Measurements from ENCODE around the gene EXOC4. TPM values are rescaled to one million over a fixed set of nuclear protein-coding genes. Genes with fewer than 3 reads are reported as not detected.
"Not testable (repeated sequence)": the region's sequence is repeated elsewhere in the genome, so short reads cannot be mapped to it uniquely, and the experiment has no call there.

Gene EXOC4
- total RNA-seq, 1 donor from 2014 or later = 94.0 TPM

GRCh38 chr7:133274265-133274664 lies 21.4 kb downstream of the EXOC4 start:
- H3K9me3 Mint-ChIP-seq (ENCODE audit: unreplicated experiment) = no peaks in the 10 kb centered on the region
- peaks cover 10% of the 10 kb centered on the region for H3K36me3 Mint-ChIP-seq (ENCODE audit: low read depth, unreplicated experiment)
- no peak overlapping the region for H3K4me3 Mint-ChIP-seq (ENCODE audit: unreplicated experiment)
- no peak for DNase-seq (ENCODE audit: low spot score)
- H3K4me1 Mint-ChIP-seq (ENCODE audit: unreplicated experiment) = no peaks in the 10 kb centered on the region
- no peak overlapping the region for H3K27ac Mint-ChIP-seq (ENCODE audit: unreplicated experiment)
- no peaks in the 10 kb centered on the region for H3K27me3 Mint-ChIP-seq (ENCODE audit: unreplicated experiment)
- no peak for TF ChIP-seq CTCF (IDR thresholded peaks at IDR 0.05; ENCODE audit: unreplicated experiment)

- H3K27me3 Mint-ChIP-seq (ENCODE audit: unreplicated experiment) = no peaks in the 10 kb centered on the region
- TF ChIP-seq CTCF (IDR thresholded peaks at IDR 0.05; ENCODE audit: unreplicated experiment) = no peak
- DNase-seq (ENCODE audit: low spot score) = no peak
- H3K27ac Mint-ChIP-seq (ENCODE audit: unreplicated experiment) = no peak overlapping the region
- H3K9me3 Mint-ChIP-seq (ENCODE audit: unreplicated experiment) = no peaks in the 10 kb centered on the region
- H3K4me1 Mint-ChIP-seq (ENCODE audit: unreplicated experiment) = no peaks in the 10 kb centered on the region
- peaks cover 10% of the 10 kb centered on the region for H3K36me3 Mint-ChIP-seq (ENCODE audit: low read depth, unreplicated experiment)
- no peak overlapping the region for H3K4me3 Mint-ChIP-seq (ENCODE audit: unreplicated experiment)
Measured at GRCh38 chr7:133275008-133275407, 22.1 kb downstream of the EXOC4 start.

- H3K9me3 Mint-ChIP-seq (ENCODE audit: unreplicated experiment) = no peaks in the 10 kb centered on the region
- peaks cover 10% of the 10 kb centered on the region for H3K36me3 Mint-ChIP-seq (ENCODE audit: low read depth, unreplicated experiment)
- H3K4me1 Mint-ChIP-seq (ENCODE audit: unreplicated experiment) = no peaks in the 10 kb centered on the region
- no peak overlapping the region for H3K4me3 Mint-ChIP-seq (ENCODE audit: unreplicated experiment)
- H3K27ac Mint-ChIP-seq (ENCODE audit: unreplicated experiment) = no peak overlapping the region
- no peak for TF ChIP-seq CTCF (IDR thresholded peaks at IDR 0.05; ENCODE audit: unreplicated experiment)
- DNase-seq (ENCODE audit: low spot score) = no peak
- no peaks in the 10 kb centered on the region for H3K27me3 Mint-ChIP-seq (ENCODE audit: unreplicated experiment)
Measured at GRCh38 chr7:133275446-133276095, 22.7 kb downstream of the EXOC4 start.

GRCh38 chr7:133278975-133279374 lies 26.1 kb downstream of the EXOC4 start:
- DNase-seq (ENCODE audit: low spot score); H3K27me3 Mint-ChIP-seq (ENCODE audit: unreplicated experiment); H3K4me1 Mint-ChIP-seq (ENCODE audit: unreplicated experiment); H3K4me3 Mint-ChIP-seq (ENCODE audit: unreplicated experiment); H3K27ac Mint-ChIP-seq (ENCODE audit: unreplicated experiment); H3K9me3 Mint-ChIP-seq (ENCODE audit: unreplicated experiment): not testable (repeated sequence)
- H3K36me3 Mint-ChIP-seq (ENCODE audit: low read depth, unreplicated experiment) = peaks cover 10% of the 10 kb centered on the region

GRCh38 chr7:133282094-133282493 lies 29.2 kb downstream of the EXOC4 start:
- Mint-ChIP-seq H3K4me3 (ENCODE audit: unreplicated experiment) (no peak overlapping the region), H3K27ac (ENCODE audit: unreplicated experiment) (no peak overlapping the region), H3K36me3 (ENCODE audit: low read depth, unreplicated experiment) (peaks cover 10% of the 10 kb centered on the region), H3K4me1 (ENCODE audit: unreplicated experiment) (peaks cover 9% of the 10 kb centered on the region), H3K9me3 (ENCODE audit: unreplicated experiment) (no peaks in the 10 kb centered on the region), H3K27me3 (ENCODE audit: unreplicated experiment) (peaks cover 2% of the 10 kb centered on the region)
- no peak for DNase-seq (ENCODE audit: low spot score)
- TF ChIP-seq CTCF (IDR thresholded peaks at IDR 0.05; ENCODE audit: unreplicated experiment) = no peak
